GM19099 (cell line): ENCODE data around the gene PABPC3.

Source experiments
- POLR2A ChIP-seq: IDR thresholded peaks from 3 replicates; pipeline ENCODE4 v1.6.1; 2011; ENCODE audit warnings: low read depth; ENCODE audit not compliant: insufficient read length; ENCODE audit errors: extremely low read depth

PABPC3 gene

DNA sequence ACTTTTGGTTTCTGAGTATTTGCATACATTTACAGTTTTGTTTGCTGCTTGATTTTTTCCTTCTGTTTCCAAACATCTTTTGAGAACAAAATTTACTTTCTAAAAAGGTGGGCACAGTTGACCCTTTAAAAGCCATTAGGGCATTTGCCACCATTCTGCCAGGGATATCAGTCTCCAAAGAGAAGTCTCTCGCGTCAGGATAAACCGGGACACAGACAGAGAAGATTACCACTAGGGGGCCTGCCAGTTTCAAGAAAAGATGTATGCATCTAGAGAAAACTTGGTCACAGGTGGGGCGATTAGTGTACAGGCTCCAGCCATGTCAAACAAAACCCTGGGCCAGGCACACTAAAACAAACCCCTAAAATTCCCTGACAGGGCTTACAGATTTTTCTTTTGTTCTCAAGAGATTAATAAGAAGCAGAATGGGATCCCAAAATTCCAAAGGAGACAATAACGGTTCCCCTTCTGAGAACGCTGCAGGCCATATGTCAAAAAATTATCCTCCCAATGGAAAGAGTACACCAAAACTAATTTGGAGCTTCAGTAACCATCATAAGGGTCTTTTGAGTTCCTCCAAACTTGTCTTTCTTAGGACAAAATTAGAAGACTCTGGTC lies 10.7 kb upstream of the PABPC3 start:
- TF ChIP-seq POLR2A, result no peak

DNA sequence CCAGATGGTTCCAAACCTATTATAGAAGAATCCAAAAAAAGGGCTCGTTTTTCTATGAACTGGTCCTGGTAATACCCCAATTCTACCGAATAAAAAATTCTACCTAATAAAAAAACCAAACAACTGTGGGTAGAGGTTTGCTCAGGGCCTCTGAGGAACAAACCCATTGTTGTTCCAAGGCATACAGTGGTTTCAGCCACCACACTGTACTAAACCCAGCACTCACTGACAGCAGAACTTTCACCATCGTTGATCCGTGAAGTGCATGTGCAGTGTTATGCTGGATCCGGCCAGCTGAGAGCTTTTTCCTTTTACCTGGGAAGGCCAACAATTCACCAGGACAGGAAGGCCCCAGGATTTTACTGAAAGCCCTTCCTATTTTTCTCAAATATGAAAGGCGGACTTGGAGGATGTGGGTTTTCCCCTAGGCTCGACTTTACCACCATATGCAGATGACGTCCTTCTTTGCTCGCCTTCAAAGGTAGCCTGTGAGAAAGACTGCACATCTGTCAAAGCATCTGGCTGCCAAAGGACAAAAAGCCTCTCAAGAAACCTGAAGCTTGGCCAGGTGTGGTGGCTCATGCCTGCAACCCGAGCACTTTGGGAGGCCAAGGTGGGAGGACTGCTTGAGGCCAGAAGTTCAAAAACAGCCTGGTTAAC lies 7.2 kb upstream of the PABPC3 start:
- TF ChIP-seq POLR2A, result no peak

GRCh38 chr13:25097426-25097825 lies 1.5 kb downstream of the PABPC3 start:
- no peak for TF ChIP-seq POLR2A

DNA sequence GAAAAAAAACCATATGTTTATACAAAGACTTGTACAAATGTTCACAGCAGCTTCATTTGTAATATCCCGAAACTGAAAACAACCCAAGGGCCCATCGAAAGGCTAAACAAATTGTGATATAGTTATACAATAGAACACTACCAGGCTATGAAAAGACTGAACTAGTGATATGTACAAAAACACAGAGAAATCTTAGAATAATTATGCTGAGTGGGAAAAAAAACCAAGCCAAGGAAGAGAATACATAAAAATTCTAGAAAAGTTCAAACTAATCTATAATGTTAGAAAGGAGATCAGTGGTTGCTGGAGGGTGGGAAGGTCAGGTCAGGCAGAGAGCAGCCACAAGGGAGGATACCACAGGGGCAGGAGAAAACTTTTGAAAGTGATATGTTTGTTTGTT lies 7.8 kb downstream of the PABPC3 start:
- TF ChIP-seq POLR2A, result no peak

- no peak for TF ChIP-seq POLR2A
These were observed 13.4 kb downstream of the PABPC3 start for GRCh38 chr13:25109341-25109740.

- no peak for TF ChIP-seq POLR2A
These were observed 15.1 kb downstream of the PABPC3 start for GRCh38 chr13:25110956-25111584.

DNA sequence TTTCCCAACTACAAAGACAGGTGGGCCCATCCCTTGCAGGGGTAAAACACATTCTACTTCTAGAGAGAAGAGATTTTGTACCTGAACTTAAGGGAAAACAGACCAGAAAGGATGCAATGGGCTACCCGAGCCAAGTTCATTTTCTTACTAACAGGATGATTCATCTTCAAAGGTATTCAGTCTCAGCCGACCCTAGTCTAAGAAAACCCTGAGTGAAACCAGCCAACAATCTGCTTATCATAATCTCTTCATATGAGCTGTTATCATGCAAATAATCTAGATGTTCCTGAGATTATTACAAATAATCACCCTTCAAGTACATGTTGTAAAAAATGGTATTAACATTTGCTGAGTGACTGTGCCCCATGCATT lies 15.6 kb downstream of the PABPC3 start:
- no peak for TF ChIP-seq POLR2A

DNA sequence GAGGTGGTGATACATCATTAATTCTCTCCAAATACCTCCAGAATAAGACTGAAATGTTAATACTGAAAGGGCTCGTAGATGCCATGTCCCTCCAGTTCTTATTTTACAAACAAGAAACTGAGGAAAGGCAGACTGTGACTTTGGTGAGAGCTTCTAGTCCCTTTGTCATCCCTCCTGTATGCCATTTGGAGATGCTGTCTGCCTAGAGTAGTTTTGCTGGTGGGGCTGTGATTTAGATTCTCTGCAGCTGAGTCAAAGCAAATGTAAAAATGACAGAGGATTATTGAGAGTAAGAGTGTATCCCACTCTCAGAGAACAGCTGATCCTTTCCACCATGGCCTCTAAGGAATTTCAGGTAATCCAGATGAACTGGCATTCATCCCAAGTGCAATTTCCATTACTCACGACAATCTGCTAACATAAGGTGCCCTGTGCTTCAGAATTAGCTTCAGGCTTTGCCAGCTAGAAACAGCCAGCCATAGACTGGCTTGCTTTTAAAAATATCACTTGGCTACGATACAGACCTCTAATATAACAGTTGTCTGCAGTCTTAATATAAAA lies 16.8 kb downstream of the PABPC3 start:
- no peak for TF ChIP-seq POLR2A

DNA sequence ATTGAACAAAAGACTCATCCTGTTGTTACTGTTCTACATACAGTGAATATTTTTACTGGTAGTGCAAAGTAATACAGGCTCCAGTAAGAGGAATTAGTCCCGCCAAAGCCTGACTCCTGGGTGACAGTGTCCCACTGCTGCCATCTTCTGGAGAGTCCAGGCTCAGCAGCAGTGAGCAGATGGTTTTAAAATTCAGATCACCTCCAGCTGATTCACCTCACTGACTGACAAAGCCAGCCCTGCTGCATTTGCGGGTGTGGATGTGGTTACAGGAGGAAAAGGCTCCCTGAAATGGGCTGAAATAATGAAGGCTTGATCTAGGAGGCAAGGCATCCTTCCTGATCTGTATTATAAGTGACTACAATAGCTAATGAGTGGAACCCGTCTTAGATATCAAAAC lies 18.3 kb downstream of the PABPC3 start:
- TF ChIP-seq POLR2A, result no peak

DNA sequence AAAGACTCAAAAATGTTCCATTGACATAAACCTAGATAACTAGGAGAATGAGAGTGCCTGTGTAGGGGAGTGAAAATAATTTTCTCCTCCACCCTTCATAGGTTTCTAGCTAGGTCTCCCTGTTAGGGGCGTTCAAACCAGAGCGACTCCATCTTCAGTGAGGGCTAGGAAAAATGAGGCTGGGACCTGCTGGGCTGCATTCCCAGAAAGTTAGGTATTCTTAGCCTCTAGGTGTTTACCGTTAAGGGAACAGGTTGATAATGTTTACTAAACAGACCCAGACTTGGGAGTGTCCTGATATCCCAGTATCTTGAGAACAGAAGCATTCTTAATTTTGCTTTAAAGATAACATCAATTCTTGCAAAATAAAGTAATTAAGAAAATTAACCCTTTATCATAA lies 20.1 kb downstream of the PABPC3 start:
- TF ChIP-seq POLR2A, result no peak

DNA sequence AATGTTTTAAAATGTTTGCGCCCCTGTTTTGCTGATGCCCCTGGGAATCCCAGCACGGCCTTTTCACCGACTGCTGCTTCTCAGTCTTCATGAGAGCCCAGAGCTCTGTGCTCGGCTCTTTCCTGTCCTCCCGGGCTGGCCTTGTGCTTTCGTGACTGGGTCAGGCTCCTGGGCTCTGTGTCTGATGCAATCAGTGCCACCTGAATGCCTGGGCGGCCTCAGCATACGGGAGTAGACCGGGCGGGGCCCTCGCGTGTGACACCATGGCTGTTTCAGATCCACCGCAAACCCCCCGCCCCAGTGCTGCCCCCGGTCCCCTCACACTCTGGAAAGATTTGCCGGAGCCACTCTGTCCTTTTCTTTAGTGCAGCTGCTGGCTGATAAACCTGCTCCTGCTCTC lies 21.4 kb downstream of the PABPC3 start:
- TF ChIP-seq POLR2A, result no peak

DNA sequence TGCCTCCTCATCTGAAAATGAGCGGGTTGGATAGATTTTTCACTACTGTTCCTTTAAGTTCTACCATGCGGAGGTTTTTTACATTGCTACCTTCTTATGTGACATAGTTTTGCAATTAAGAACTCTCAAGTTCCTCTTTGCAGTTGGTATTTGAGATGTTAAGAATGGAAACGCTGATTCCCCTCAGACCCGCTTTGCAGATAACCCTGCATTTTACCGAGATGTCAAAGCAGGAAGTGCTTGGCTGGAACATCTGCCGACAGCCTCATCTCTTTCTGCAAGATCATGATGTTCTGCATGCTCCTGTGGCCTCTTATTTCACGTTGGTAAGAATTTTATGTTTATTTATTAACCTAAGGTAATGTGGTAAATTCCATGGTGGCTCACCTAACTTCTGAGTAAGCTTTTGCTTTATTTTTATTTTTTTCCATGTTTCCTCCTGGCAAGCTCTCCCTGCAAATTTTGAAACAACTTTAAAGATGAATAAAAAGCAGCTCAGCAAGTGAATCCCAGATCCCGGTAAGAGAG lies 22.5 kb downstream of the PABPC3 start:
- TF ChIP-seq POLR2A, result no peak

DNA sequence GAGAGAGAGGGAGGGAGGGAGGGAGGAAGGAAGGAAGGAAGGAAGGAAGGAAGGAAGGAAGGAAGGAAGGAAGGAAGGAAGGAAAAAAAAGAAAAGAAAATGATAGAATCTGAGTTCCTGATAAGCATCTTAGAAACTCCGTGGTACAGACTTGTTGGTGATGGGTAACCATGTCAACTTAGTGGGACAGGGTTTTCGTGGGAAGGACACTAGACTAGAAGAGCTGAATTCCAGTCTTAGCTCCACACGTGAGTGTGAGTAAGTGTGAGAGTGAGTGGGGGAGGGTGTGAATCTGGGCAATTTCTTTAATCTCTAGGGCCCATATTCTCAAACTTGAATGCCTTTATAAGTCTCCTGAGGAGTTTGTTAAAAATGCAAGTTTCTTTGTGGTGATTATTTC lies 35.0 kb downstream of the PABPC3 start:
- TF ChIP-seq POLR2A, result no peak

DNA sequence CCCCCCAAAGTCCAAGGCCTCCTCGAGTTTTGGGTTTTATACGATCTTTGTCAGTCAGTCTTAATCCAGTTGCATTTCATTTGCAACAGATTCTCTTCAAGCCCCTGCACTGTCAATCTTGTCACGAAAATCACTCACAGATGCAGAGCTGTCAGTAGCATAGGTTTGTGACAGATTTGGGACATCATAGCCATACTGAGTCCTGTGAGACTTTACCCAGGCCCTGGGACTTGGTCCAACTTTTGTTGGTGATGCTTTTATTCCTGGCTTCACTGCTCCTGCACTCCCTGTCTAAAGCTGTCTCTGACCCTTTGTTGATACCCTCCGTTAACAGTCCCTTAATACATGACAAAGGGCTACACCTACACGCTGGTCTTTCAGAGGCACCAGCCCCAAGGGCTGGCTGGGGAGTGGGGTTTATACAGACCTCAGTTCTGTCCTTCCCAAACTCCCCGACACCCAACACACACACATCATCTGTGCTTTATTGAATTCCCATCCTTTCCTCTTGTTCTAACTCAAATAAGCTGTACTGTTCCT lies 36.0 kb downstream of the PABPC3 start:
- no peak for TF ChIP-seq POLR2A

DNA sequence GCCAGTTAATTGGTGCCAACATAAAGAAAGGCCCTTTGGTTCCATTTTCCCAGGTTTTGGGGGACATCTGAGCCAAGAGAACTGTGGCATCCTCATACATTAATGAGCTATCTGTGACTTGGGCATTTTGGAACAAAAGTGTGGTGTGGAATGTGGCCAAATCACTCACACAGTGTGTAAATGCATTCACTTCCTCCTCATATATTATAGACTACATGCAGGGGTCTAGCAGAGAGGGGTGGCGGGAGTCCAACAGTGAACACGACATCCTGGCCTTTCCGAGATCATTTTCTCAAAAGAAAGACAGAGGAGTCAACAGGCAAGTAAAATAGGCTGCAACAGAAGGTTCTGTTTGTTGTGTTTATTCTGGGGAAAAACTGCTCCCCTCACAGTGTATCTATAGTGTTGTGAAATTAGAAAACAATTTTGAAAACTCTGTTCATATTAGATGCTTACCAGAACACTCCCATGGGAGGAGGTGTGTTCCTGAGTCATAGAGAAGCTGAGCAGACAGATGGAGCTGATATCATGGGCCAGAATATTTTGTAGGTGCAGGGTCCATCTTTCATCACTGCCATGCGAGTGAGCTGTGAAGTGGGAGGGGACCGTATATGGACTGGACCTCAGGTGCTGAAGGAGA lies 36.9 kb downstream of the PABPC3 start:
- no peak for TF ChIP-seq POLR2A
